GM11168 (cell line): ENCODE results near the gene EP300.
"Not testable (repeated sequence)": the region's sequence is repeated elsewhere in the genome, so short reads cannot be mapped to it uniquely, and the experiment has no call there.

Experiments
- in situ Hi-C: fragments of 300-500 bp; cut with MboI; formaldehyde crosslinking; loops from one replicate; pipeline ENCODE4 v1.12.0; 2022; ENCODE audit warnings: low sequenced_read_pairs; ENCODE audit not compliant: unreplicated experiment

Gene EP300

DNA sequence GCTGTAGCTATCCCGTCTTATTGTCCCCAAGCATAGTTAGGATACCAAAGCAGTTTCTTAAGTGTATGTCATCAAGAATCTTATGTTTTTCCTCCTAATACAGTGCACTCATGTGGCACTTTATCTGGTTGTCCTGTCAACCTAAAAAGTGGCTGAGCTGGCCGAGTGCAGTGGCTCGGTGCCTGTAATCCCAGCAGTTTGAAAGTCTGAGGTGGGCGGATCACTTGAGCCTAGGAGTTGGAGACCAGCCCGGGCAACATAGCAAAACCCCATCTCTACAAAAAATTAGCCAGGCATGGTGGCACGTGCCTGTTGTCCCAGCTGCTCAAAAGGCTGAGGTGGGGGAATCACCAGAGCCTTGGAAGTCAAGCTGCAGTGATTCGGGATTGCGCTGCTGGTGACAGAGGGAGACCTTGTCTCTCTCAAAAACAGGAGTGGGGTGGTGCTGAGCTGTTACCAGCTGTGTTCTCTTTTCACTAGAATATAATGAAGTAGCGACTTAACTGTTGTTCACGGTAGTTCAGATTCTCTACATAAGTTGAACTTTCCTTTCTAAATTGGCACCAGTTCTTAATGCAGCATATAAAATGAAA, 48.1 kb downstream of the EP300 start:
- in situ Hi-C loops: no loop called here

DNA sequence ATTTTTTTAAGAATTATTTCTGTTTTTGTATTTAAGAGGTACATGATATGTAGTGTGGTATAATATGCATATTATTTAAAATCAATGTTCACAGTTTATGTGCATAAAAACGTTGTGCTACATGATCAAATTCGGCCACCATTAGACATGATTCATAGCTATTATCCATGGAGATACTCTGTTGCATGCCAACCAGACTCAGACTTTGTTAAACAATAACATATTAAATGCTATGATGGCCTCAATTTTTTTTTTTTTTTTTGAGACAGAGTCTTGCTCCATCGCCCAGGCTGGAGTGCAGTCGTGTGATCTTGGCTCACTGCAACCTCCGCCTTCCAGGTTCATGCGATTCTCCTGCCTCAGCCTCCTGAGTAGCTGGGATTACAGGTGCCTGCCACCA, 53.5 kb downstream of the EP300 start:
- in situ Hi-C loops: not testable (repeated sequence)

DNA sequence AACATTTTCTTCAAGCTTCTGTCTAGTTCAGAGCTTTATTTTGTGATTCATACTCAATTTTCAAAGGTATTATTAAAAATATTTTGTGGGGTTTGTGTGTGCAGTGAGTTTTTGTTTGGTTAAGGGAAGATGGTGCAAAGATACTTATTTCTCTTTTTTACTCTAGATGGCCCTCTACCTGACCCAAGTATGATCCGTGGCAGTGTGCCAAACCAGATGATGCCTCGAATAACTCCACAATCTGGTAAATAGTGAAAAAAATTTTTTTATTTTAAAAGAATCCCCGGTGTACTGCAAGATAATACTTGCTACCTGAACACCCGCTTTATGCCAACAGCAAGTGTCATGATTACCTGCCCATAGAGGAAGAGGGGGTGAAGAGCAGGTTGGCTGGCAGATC, 54.2 kb downstream of the EP300 start:
- in situ Hi-C loops: no loop called here

DNA sequence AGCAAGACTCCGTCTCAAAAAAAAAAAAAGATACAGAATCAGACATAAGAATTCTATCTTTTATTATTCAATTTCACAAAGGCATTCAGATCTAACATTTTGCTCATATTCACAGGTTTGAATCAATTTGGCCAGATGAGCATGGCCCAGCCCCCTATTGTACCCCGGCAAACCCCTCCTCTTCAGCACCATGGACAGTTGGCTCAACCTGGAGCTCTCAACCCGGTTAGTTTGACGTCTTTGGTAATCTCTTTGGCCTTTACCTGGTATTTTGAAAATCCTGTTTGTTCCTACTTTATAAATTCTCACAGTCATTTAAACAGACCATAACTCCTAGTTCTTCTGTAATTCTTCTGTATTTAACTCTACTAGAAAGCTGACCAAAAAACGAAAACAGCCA, 55.3 kb downstream of the EP300 start:
- in situ Hi-C loops: no loop called here

DNA sequence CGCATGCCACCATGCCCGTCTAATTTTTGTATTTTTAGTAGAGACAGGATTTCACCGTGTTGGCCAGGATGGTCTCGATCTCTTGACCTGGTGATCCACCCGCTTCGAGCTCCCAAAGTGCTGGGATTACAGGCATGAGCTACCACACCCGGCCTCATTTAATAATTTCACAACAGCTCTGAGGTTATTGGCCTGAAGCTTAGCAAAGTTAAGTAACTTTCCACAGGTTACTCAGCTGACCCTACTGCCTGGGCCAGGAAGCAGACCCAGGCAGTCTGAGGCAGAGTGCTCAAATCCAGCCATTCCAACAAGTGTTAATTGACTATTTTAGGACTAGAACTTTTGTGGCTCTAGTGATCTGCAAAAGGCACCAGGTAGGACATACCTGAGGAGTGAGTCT, 60.5 kb downstream of the EP300 start:
- in situ Hi-C loops: no loop called here

DNA sequence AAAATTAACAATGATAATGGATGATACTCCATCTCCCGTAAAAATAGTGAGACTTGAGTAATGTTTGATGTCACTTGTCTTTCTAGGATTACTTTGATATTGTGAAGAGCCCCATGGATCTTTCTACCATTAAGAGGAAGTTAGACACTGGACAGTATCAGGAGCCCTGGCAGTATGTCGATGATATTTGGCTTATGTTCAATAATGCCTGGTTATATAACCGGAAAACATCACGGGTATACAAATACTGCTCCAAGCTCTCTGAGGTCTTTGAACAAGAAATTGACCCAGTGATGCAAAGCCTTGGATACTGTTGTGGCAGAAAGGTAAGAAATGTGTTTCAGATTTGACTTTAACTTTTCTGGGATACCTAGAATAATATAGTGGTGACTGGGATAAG, 64.7 kb downstream of the EP300 start:
- in situ Hi-C loops: no loop called here

DNA sequence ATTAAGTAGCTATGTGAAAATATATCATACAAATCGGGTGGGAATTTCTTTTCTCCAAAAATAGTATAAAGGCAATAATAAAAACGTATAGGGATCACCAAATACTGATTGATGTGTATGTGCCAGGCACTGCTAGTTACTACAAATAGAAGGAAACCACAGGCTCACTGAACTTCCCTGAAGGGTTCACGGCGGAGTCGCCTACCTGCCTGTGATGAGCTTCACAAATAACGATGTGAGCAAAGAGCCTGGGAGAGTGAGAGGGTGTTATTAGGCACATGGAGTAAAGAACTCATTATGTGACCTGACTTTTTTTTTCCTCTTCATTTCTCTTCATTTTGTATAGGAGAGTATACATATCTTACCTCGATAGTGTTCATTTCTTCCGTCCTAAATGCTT, 76.8 kb downstream of the EP300 start:
- in situ Hi-C loops: no loop called here

DNA sequence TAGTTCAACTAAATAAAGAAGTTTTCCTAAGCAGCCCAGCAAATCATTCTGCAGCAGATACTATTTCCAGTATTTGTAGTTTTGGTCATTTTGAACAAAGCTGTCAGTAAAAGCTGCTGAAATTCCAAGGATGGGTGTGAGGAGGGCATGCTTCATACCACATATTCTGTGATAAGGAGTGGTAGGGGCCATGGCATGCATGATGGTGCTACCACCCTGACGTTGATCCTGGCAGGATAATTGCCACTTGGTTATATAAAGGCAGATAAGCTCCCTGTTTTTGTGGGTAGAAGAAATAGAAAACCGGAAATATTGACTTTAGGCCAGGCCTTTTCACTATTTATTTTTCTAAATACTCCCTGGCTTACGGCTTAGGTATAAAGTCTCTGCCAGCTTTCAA, 79.6 kb downstream of the EP300 start:
- in situ Hi-C loops: no loop called here

DNA sequence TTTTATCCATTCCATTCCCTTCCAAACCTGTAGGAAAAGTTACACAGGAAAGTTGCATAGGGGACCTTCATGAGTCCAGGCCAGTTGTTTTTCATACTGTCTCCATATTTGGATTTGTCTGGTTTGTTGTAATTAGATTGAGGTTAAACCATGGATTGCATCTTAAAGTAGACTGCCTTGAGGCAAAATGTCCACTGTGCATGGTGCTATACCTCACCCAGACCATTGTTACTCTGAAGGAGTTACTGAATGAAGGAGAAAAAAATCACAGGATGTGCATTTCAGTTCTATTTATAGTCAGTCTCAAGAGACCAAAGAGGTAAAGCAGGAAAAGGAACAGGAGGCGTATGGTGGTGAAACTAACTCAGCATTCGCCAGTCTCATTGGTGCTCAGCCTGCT, 83.2 kb downstream of the EP300 start:
- in situ Hi-C loops: no loop called here

DNA sequence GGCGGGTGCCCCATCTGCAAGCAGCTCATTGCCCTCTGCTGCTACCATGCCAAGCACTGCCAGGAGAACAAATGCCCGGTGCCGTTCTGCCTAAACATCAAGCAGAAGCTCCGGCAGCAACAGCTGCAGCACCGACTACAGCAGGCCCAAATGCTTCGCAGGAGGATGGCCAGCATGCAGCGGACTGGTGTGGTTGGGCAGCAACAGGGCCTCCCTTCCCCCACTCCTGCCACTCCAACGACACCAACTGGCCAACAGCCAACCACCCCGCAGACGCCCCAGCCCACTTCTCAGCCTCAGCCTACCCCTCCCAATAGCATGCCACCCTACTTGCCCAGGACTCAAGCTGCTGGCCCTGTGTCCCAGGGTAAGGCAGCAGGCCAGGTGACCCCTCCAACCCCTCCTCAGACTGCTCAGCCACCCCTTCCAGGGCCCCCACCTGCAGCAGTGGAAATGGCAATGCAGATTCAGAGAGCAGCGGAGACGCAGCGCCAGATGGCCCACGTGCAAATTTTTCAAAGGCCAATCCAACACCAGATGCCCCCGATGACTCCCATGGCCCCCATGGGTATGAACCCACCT, 84.7 kb downstream of the EP300 start:
- in situ Hi-C loops: no loop called here

DNA sequence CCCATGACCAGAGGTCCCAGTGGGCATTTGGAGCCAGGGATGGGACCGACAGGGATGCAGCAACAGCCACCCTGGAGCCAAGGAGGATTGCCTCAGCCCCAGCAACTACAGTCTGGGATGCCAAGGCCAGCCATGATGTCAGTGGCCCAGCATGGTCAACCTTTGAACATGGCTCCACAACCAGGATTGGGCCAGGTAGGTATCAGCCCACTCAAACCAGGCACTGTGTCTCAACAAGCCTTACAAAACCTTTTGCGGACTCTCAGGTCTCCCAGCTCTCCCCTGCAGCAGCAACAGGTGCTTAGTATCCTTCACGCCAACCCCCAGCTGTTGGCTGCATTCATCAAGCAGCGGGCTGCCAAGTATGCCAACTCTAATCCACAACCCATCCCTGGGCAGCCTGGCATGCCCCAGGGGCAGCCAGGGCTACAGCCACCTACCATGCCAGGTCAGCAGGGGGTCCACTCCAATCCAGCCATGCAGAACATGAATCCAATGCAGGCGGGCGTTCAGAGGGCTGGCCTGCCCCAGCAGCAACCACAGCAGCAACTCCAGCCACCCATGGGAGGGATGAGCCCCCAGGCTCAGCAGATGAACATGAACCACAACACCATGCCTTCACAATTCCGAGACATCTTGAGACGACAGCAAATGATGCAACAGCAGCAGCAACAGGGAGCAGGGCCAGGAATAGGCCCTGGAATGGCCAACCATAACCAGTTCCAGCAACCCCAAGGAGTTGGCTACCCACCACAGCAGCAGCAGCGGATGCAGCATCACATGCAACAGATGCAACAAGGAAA, 85.4 kb downstream of the EP300 start:
- in situ Hi-C loops: no loop called here

DNA sequence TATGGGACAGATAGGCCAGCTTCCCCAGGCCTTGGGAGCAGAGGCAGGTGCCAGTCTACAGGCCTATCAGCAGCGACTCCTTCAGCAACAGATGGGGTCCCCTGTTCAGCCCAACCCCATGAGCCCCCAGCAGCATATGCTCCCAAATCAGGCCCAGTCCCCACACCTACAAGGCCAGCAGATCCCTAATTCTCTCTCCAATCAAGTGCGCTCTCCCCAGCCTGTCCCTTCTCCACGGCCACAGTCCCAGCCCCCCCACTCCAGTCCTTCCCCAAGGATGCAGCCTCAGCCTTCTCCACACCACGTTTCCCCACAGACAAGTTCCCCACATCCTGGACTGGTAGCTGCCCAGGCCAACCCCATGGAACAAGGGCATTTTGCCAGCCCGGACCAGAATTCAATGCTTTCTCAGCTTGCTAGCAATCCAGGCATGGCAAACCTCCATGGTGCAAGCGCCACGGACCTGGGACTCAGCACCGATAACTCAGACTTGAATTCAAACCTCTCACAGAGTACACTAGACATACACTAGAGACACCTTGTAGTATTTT, 86.1 kb downstream of the EP300 start:
- in situ Hi-C loops: no loop called here

DNA sequence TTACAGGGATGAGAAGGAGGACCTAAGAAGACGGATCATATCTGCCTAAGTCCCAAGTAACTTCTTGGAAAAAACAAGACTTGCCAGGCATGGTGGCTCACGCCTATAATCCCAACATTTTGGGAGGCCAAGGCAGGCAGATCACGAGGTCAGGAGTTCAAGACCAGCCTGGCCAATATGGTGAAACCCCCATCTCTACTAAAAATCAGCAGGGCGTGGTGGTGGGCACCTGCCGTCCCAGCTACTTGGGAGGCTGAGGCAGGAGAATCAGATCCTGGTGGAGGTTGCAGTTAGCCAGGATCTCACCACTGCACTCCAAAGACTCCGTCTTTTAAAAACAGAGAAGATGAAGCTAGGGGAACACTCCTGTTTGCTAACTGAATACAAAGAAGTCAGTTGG, 88.0 kb downstream of the EP300 start:
- in situ Hi-C loops: not testable (repeated sequence)

DNA sequence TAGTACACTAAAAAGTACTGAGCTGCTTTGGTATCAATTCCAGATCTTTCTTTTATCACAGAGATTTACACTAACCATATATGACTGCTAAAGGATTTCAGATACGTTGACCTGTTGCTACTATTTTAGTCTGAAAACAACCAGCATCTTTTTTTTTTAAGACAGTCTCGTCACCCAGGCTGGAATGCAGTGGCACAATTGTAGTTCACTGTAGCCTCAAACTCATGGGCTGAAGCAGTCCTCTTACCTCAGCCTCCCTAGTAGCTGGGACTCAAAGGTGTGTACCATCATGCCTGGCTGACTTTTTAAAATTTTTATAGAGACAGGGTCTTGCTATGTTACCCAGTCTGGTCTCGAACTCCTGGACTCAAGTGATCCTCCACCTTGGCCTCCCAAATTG, 88.5 kb downstream of the EP300 start:
- in situ Hi-C loops: no loop called here

DNA sequence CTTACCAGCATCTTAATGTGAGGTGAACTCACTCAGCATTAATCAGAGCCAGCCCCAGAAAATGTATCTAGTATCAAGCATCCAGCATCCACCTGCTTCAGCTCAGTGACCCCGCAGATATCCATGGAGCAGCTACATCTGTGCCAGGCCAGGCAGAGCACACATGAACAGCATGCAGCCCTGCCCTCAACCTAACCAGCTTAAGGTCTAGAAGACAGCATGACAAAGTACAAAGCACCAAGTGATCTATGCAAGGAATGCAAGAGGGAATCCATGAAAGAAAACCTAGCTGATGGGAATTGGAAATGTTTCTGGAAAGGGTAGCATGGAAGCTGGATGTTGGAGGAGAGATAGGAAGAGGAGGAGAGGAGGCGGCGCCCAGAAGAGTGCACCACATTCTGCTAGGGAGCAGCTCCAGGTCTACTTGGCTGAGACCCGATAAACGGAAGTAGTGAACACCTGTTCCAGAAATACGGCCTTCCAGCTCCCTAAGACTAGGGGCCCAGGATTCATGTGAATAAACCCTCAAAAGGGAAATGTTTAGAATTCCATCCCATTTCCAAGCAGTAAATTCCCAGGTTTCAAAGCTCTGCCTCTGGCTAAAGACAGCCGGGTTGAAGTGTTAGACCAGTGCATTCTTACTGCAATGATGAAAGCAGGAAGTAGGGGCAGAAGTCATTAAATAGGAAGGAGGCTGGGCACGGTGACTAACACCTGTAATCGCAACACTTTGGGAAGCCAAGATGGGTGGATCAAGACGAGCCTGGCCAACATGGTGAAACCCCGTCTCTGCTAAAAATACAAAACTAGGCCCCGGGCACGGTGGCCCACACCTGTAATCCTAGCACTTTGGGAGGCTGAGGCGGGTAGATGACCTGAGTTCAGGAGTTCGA, 89.2 kb downstream of the EP300 start:
- in situ Hi-C loops: no loop called here

DNA sequence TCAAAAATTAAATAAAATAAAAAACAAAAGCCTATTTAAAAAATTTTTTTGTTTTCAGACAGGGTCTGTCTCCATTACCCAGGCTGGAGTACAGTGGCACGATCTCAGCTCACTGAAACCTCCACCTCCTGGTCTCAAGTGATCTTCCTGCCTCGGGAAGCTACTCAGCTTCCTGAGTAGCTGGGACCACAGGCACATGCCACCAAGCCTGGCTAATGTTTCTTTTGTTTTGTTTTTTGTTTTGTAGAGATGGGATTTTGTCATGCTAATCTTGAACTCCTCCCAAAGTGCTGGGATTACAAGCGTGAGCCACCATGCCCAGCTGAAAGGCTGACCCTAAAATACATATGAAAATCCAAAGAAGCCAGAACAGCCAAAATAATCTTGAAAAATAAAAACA, 92.3 kb downstream of the EP300 start:
- in situ Hi-C loops: no loop called here

DNA sequence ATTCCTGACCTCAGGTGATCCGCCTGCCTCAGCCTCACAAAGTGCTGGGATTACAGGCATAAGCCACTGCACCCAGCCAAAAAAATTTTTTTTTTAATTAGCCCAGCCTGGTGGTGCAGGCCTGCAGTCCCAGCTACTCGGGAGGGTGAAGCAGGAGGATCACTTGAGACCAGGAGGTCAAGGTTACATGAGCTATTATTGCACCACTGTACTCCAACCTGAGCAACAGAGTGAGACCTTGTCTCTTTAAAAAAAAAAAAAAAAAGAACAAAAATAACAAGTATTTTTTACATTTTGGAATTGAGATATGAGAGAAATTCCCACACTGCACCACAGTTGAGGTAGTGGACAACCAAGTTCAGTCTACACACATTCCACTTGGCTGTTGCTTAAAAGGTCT, 99.1 kb downstream of the EP300 start:
- in situ Hi-C loops: no loop called here

DNA sequence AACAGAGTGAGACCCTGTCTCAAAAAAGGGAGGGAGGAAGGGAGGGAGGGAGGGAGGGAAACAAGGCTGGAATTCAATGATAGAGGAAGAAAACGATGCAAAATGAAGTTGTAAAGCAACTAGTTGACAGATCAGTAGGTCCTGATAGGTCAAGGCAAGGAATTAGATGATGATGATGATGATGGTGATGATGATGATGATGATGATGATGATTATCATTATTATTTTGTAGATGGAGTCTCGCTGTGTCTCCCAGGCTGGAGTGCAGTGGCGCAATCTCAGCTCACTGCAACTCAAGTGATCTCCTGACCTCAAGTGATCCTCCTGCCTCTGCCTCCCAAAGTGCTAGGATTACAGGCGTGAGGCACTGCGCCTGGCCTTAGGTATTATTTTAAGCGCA, 101.4 kb downstream of the EP300 start:
- in situ Hi-C loops: no loop called here

DNA sequence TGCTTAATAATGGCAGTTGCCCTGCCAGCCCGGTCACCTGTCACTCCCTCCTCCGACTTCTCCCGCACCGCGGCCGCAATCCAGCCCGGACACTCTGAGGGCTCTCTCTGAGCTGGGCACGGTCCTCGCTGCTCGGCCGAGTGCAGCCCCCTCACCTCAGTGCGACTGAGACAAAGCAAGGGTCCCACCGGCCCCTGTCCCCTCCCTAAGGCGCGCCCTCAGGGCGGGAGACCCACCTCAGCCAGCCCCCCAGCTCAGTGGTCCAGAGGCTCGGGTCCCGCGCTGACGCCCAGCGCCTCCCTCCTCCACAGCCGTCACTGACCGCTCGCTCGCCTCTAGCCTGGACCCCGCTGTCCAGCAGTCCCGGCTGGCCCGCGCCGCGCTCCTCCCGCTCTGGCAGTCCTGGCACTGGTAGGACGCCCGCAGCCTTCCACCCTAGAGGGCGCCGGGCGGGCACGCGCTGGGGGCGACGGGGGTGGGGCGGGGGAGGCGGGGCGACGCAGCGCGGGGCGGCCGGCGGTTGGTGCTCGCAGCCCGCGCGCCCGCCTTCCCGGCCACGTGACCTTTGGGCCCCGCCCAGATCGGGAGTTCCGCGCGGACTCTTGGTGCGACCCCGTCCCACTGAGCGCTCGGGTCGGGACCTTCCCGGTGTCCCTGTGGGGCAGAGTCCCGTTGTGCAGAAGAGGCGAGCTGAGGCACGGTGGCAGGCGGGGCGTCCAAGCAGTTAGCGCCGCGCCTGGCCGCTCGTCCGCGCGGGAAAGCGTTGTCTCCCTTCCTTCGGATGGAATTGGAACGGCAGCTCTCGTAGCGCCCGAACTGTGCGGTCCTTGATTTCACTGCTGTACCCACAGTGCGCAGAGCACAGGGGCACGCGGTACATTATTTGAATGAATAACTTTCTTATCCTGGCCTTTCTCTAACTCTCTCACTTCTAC, 104.9 kb downstream of the EP300 start:
- in situ Hi-C loops: no loop called here
